Skeletal muscle satellite cell (primary cell): Measurements from ENCODE around the gene IGFN1.

ENCODE experiments used
- H3K27me3 ChIP-seq: 2 replicates; pipeline ENCODE4 v1.7.0; 2013; ENCODE audit warnings: low read length; ENCODE audit not compliant: control insufficient read depth, insufficient read depth
- H3K36me3 ChIP-seq: 2 replicates; pipeline ENCODE4 v1.7.0; 2013; ENCODE audit warnings: mild to moderate bottlenecking, control low read depth, low read length; ENCODE audit not compliant: insufficient read depth
- H3K4me1 ChIP-seq: 2 replicates; pipeline ENCODE4 v1.7.0; 2013; ENCODE audit warnings: low read length; ENCODE audit not compliant: control insufficient read depth, insufficient read depth
- H3K4me2 ChIP-seq: 2 replicates; pipeline ENCODE4 v1.7.0; 2013; ENCODE audit warnings: mild to moderate bottlenecking, low read length
- H3K4me3 ChIP-seq: 2 replicates; pipeline ENCODE4 v1.7.0; 2013; ENCODE audit warnings: low read length
- H3K9ac ChIP-seq: 2 replicates; pipeline ENCODE4 v1.7.0; 2013; ENCODE audit warnings: mild to moderate bottlenecking, low read depth, low read length, moderate library complexity
- H3K9me3 ChIP-seq: replicated peaks from 2 replicates; pipeline ENCODE4 v1.7.0; 2013; ENCODE audit warnings: mild to moderate bottlenecking, control low read depth, low read length

Gene IGFN1

GRCh38 chr1:201178718-201179117, 11.9 kb upstream of the IGFN1 start:
- Histone ChIP-seq H3K4me1 (no peaks in the 10 kb centered on the region), H3K4me3 (no peak overlapping the region), H3K36me3 (no peaks in the 10 kb centered on the region), H3K9me3 (peaks cover 6% of the 10 kb centered on the region), H3K27me3 (peaks cover 38% of the 10 kb centered on the region), H3K9ac (no peak overlapping the region), H3K4me2 (no peak overlapping the region)

GRCh38 chr1:201180141-201180540, 10.5 kb upstream of the IGFN1 start:
- H3K4me1 ChIP-seq: peaks cover 8% of the 10 kb centered on the region
- peaks cover 6% of the 10 kb centered on the region for H3K9me3 ChIP-seq
- peaks cover 38% of the 10 kb centered on the region for H3K27me3 ChIP-seq
- H3K36me3 ChIP-seq: no peaks in the 10 kb centered on the region
- H3K4me3 ChIP-seq: no peak overlapping the region
- H3K4me2 ChIP-seq: no peak overlapping the region
- H3K9ac ChIP-seq: no peak overlapping the region

- Histone ChIP-seq H3K4me2 (no peak overlapping the region), H3K4me1 (peaks cover 10% of the 10 kb centered on the region), H3K9me3 (peaks cover 6% of the 10 kb centered on the region), H3K4me3 (no peak overlapping the region), H3K27me3 (peaks cover 38% of the 10 kb centered on the region), H3K36me3 (no peaks in the 10 kb centered on the region), H3K9ac (no peak overlapping the region)
Observed at GRCh38 chr1:201180901-201181300, 9.7 kb upstream of the IGFN1 start.

- Histone ChIP-seq H3K9ac (no peak overlapping the region), H3K4me1 (peaks cover 10% of the 10 kb centered on the region)
Observed at GRCh38 chr1:201181323-201181722, 9.3 kb upstream of the IGFN1 start.

GRCh38 chr1:201181726-201182125, 8.9 kb upstream of the IGFN1 start:
- Histone ChIP-seq H3K9me3 (peaks cover 6% of the 10 kb centered on the region), H3K4me1 (peaks cover 10% of the 10 kb centered on the region), H3K36me3 (no peaks in the 10 kb centered on the region), H3K4me3 (no peak overlapping the region), H3K9ac (no peak overlapping the region), H3K4me2 (no peak overlapping the region), H3K27me3 (peaks cover 38% of the 10 kb centered on the region)

More at GRCh38 chr1:201181323-201181722, 9.3 kb upstream of the IGFN1 start:
- no peak overlapping the region for H3K4me2 ChIP-seq
- H3K9me3 ChIP-seq: peaks cover 6% of the 10 kb centered on the region
- peaks cover 38% of the 10 kb centered on the region for H3K27me3 ChIP-seq
- H3K36me3 ChIP-seq: no peaks in the 10 kb centered on the region
- H3K4me3 ChIP-seq: no peak overlapping the region

GRCh38 chr1:201183209-201183608, 7.4 kb upstream of the IGFN1 start:
- Histone ChIP-seq H3K9me3 (peaks cover 6% of the 10 kb centered on the region), H3K27me3 (peaks cover 38% of the 10 kb centered on the region), H3K4me1 (peaks cover 10% of the 10 kb centered on the region), H3K36me3 (no peaks in the 10 kb centered on the region), H3K9ac (no peak overlapping the region), H3K4me3 (no peak overlapping the region), H3K4me2 (no peak overlapping the region)

- H3K36me3 ChIP-seq: no peaks in the 10 kb centered on the region
- peaks cover 4% of the 10 kb centered on the region for H3K9me3 ChIP-seq
- no peak overlapping the region for H3K4me2 ChIP-seq
- peaks cover 10% of the 10 kb centered on the region for H3K4me1 ChIP-seq
- H3K4me3 ChIP-seq: no peak overlapping the region
- H3K27me3 ChIP-seq: peaks cover 37% of the 10 kb centered on the region
- no peak overlapping the region for H3K9ac ChIP-seq
Observed at GRCh38 chr1:201183753-201184152, 6.9 kb upstream of the IGFN1 start.

- no peak overlapping the region for H3K9ac ChIP-seq
- peaks cover 32% of the 10 kb centered on the region for H3K27me3 ChIP-seq
- H3K4me3 ChIP-seq: no peak overlapping the region
- H3K36me3 ChIP-seq: no peaks in the 10 kb centered on the region
- no peaks in the 10 kb centered on the region for H3K9me3 ChIP-seq
- peaks cover 10% of the 10 kb centered on the region for H3K4me1 ChIP-seq
- H3K4me2 ChIP-seq: no peak overlapping the region
Observed at GRCh38 chr1:201184307-201185122, 6.1 kb upstream of the IGFN1 start.

- H3K9ac ChIP-seq: no peak overlapping the region
- no peak overlapping the region for H3K4me2 ChIP-seq
- peaks cover 10% of the 10 kb centered on the region for H3K4me1 ChIP-seq
- no peaks in the 10 kb centered on the region for H3K36me3 ChIP-seq
- no peak overlapping the region for H3K4me3 ChIP-seq
- H3K27me3 ChIP-seq: peaks cover 32% of the 10 kb centered on the region
- H3K9me3 ChIP-seq: no peaks in the 10 kb centered on the region
Observed at GRCh38 chr1:201185123-201185453, 5.5 kb upstream of the IGFN1 start.

GRCh38 chr1:201185527-201186128, 5.0 kb upstream of the IGFN1 start:
- H3K4me3 ChIP-seq: no peak overlapping the region
- no peak overlapping the region for H3K9ac ChIP-seq
- peaks cover 13% of the 10 kb centered on the region for H3K4me1 ChIP-seq
- no peak overlapping the region for H3K4me2 ChIP-seq
- H3K9me3 ChIP-seq: no peaks in the 10 kb centered on the region
- peaks cover 26% of the 10 kb centered on the region for H3K27me3 ChIP-seq
- no peaks in the 10 kb centered on the region for H3K36me3 ChIP-seq

GRCh38 chr1:201186192-201186591, 4.4 kb upstream of the IGFN1 start:
- peaks cover 19% of the 10 kb centered on the region for H3K4me1 ChIP-seq
- H3K4me3 ChIP-seq: no peak overlapping the region
- no peak overlapping the region for H3K9ac ChIP-seq
- peaks cover 20% of the 10 kb centered on the region for H3K27me3 ChIP-seq
- no peak overlapping the region for H3K4me2 ChIP-seq
- H3K9me3 ChIP-seq: no peaks in the 10 kb centered on the region
- H3K36me3 ChIP-seq: no peaks in the 10 kb centered on the region

- H3K4me1 ChIP-seq: peaks cover 36% of the 10 kb centered on the region
- H3K9ac ChIP-seq: no peak overlapping the region
- H3K4me3 ChIP-seq: no peak overlapping the region
- no peaks in the 10 kb centered on the region for H3K27me3 ChIP-seq
- no peaks in the 10 kb centered on the region for H3K36me3 ChIP-seq
- no peaks in the 10 kb centered on the region for H3K9me3 ChIP-seq
- no peak overlapping the region for H3K4me2 ChIP-seq
Observed at GRCh38 chr1:201189085-201189484, 1.5 kb upstream of the IGFN1 start.
